ENCODE data around the gene WASHC3. TPM values are rescaled to one million over a fixed set of nuclear protein-coding genes. Genes with fewer than 3 reads are reported as not detected.

Gene WASHC3
- total RNA-seq, 1 donor from 2014 or later = 49.4 TPM

- intact Hi-C loops (cut with DNase I) = no loop called here
- no peak overlapping the region for H3K27ac ChIP-seq
Observed at GRCh38 chr12:102009796-102010195, 52.0 kb downstream of the WASHC3 start.

GRCh38 chr12:102008615-102009126 is 53.1 kb downstream of the WASHC3 start:
- H3K4me3 ChIP-seq = no peak overlapping the region
- intact Hi-C loops (cut with DNase I) = no loop called here
- no peaks in the 10 kb centered on the region for H3K36me3 ChIP-seq

More at GRCh38 chr12:102009796-102010195, 52.0 kb downstream of the WASHC3 start:
- TF ChIP-seq POLR2A (IDR thresholded peaks at IDR 0.05) = no peak
- TF ChIP-seq, protein P1, sequence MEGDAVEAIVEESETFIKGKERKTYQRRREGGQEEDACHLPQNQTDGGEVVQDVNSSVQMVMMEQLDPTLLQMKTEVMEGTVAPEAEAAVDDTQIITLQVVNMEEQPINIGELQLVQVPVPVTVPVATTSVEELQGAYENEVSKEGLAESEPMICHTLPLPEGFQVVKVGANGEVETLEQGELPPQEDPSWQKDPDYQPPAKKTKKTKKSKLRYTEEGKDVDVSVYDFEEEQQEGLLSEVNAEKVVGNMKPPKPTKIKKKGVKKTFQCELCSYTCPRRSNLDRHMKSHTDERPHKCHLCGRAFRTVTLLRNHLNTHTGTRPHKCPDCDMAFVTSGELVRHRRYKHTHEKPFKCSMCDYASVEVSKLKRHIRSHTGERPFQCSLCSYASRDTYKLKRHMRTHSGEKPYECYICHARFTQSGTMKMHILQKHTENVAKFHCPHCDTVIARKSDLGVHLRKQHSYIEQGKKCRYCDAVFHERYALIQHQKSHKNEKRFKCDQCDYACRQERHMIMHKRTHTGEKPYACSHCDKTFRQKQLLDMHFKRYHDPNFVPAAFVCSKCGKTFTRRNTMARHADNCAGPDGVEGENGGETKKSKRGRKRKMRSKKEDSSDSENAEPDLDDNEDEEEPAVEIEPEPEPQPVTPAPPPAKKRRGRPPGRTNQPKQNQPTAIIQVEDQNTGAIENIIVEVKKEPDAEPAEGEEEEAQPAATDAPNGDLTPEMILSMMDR (IDR thresholded peaks at IDR 0.05) = no peak
- TF ChIP-seq POLR2AphosphoS5 (IDR thresholded peaks at IDR 0.05; ENCODE audit: insufficient read depth in 1 of 2, low read depth in 1 of 2) = no peak
- H3K27me3 ChIP-seq = no peaks in the 10 kb centered on the region
- no peaks in the 10 kb centered on the region for H3K9me3 ChIP-seq
- no peak overlapping the region for H3K4me3 ChIP-seq
- no peak for DNase-seq (ENCODE audit: extremely low spot score in 2 of 2)
- no peaks in the 10 kb centered on the region for H3K4me1 ChIP-seq
- no peaks in the 10 kb centered on the region for H3K36me3 ChIP-seq

GRCh38 chr12:102005256-102005655 is 56.5 kb downstream of the WASHC3 start:
- no peak overlapping the region for H3K27ac ChIP-seq
- H3K36me3 ChIP-seq = no peaks in the 10 kb centered on the region
- no peak overlapping the region for H3K4me3 ChIP-seq
- intact Hi-C loops (cut with DNase I) = no loop called here
- no peaks in the 10 kb centered on the region for H3K9me3 ChIP-seq
- no peaks in the 10 kb centered on the region for H3K27me3 ChIP-seq
- DNase-seq (ENCODE audit: extremely low spot score in 2 of 2) = no peak
- TF ChIP-seq POLR2AphosphoS5 (IDR thresholded peaks at IDR 0.05; ENCODE audit: insufficient read depth in 1 of 2, low read depth in 1 of 2) (no peak), POLR2A (IDR thresholded peaks at IDR 0.05) (no peak)
- TF ChIP-seq, protein P1 (IDR thresholded peaks at IDR 0.05) = no peak
- H3K4me1 ChIP-seq = no peaks in the 10 kb centered on the region

More at GRCh38 chr12:102008615-102009126, 53.1 kb downstream of the WASHC3 start:
- H3K9me3 ChIP-seq = no peaks in the 10 kb centered on the region
- no peak for TF ChIP-seq POLR2AphosphoS5 (IDR thresholded peaks at IDR 0.05; ENCODE audit: insufficient read depth in 1 of 2, low read depth in 1 of 2)
- TF ChIP-seq, protein P1 (IDR thresholded peaks at IDR 0.05) = no peak
- no peak for TF ChIP-seq POLR2A (IDR thresholded peaks at IDR 0.05)
- DNase-seq (ENCODE audit: extremely low spot score in 2 of 2) = no peak
- no peak overlapping the region for H3K27ac ChIP-seq
- H3K27me3 ChIP-seq = no peaks in the 10 kb centered on the region
- H3K4me1 ChIP-seq = no peaks in the 10 kb centered on the region

DNA sequence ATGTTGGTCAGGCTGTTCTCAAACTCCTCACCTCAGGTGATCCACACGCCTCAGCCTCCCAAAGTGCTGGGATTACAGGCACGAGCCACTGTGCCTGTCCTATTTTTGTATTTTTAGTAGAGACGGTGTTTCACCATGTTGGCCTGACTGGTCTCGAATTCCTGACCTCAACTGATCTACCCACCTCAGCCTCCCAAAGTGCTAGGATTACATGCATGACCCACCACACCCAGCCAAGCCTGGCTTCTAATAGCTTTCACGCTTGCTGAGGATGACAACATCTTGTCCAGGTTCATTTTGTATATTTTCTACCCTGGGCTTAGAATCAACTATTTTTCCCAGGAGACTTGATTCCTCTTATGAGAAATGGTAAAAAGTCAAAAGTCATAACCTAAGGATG is 64.7 kb downstream of the WASHC3 start:
- intact Hi-C loops (cut with DNase I) = no loop called here

GRCh38 chr12:101995684-101996083 is 66.1 kb downstream of the WASHC3 start:
- H3K4me1 ChIP-seq = no peaks in the 10 kb centered on the region
- H3K27ac ChIP-seq = no peak overlapping the region
- H3K4me3 ChIP-seq = no peak overlapping the region
- intact Hi-C loops (cut with DNase I) = no loop called here
- DNase-seq (ENCODE audit: extremely low spot score in 2 of 2) = no peak
- H3K36me3 ChIP-seq = no peaks in the 10 kb centered on the region
- H3K9me3 ChIP-seq = no peaks in the 10 kb centered on the region
- H3K27me3 ChIP-seq = no peaks in the 10 kb centered on the region
- no peak for TF ChIP-seq POLR2AphosphoS5 (IDR thresholded peaks at IDR 0.05; ENCODE audit: insufficient read depth in 1 of 2, low read depth in 1 of 2)
- TF ChIP-seq, protein P1 (IDR thresholded peaks at IDR 0.05) = no peak

More for the DNA sequence above, 64.7 kb downstream of the WASHC3 start:
- Histone ChIP-seq H3K27me3 (no peaks in the 10 kb centered on the region), H3K27ac (no peak overlapping the region), H3K4me1 (no peaks in the 10 kb centered on the region), H3K4me3 (no peak overlapping the region), H3K36me3 (no peaks in the 10 kb centered on the region), H3K9me3 (no peaks in the 10 kb centered on the region)
- TF ChIP-seq, protein P1 (IDR thresholded peaks at IDR 0.05) = no peak
- TF ChIP-seq POLR2AphosphoS5 (IDR thresholded peaks at IDR 0.05; ENCODE audit: insufficient read depth in 1 of 2, low read depth in 1 of 2) (no peak), POLR2A (IDR thresholded peaks at IDR 0.05) (no peak)
- DNase-seq (ENCODE audit: extremely low spot score in 2 of 2) = no peak
